ENCODE results near the gene TLX1.

The TLX1 gene

GRCh38 chr10:101130984-101131961 is at the start of gene TLX1 (continued):
- TF ChIP-seq FEZF1 (tag by site-specific recombination; IDR thresholded peaks at IDR 0.05) (peak; percentile 45; the same call in 1 of the 2 replicates), ZSCAN23 (tag by site-specific recombination; IDR thresholded peaks at IDR 0.05) (peak; percentile 27; the same call in 1 of the 2 replicates), ZBTB49 (tag by site-specific recombination; IDR thresholded peaks at IDR 0.05; ENCODE audit: low read depth) (no peak), HOXA7 (CRISPR knock-in tag; IDR thresholded peaks at IDR 0.05; ENCODE audit: borderline replicate concordance) (no peak), KLF8 (tag by site-specific recombination; IDR thresholded peaks at IDR 0.05) (peak; percentile 51), ZNF335 (tag by site-specific recombination; conservative IDR thresholded peaks at IDR 0.05) (no peak), ZFP37 (tag by site-specific recombination; IDR thresholded peaks at IDR 0.05) (no peak), GLIS2 (tag by site-specific recombination; IDR thresholded peaks at IDR 0.05) (peak; percentile 75), ZNF350 (tag by site-specific recombination; IDR thresholded peaks at IDR 0.05) (no peak), ZNF24 (tag by site-specific recombination; IDR thresholded peaks at IDR 0.05) (no peak; the same call in 1 of the 2 replicates), ZNF488 (tag by site-specific recombination; IDR thresholded peaks at IDR 0.05) (no peak), SP7 (tag by site-specific recombination; IDR thresholded peaks at IDR 0.05) (peak; percentile 61), ZNF174 (tag by site-specific recombination; IDR thresholded peaks at IDR 0.05) (no peak), ZNF394 (tag by site-specific recombination; IDR thresholded peaks at IDR 0.05; ENCODE audit: borderline replicate concordance) (peak; percentile 79), ZNF114 (tag by site-specific recombination; IDR thresholded peaks at IDR 0.05) (no peak), YY1 (tag by site-specific recombination; IDR thresholded peaks at IDR 0.05) (0 out of 2 replicates have a peak, but pooled peaks have one; percentile 12), ZNF580 (tag by site-specific recombination; IDR thresholded peaks at IDR 0.05) (no peak), SETDB1 (IDR thresholded peaks at IDR 0.05; ENCODE audit: insufficient read length, low read length) (no peak), ZNF121 (tag by site-specific recombination; IDR thresholded peaks at IDR 0.05) (peak; percentile 80; the same call in 1 of the 2 replicates)
- TF ChIP-seq, protein P1, sequence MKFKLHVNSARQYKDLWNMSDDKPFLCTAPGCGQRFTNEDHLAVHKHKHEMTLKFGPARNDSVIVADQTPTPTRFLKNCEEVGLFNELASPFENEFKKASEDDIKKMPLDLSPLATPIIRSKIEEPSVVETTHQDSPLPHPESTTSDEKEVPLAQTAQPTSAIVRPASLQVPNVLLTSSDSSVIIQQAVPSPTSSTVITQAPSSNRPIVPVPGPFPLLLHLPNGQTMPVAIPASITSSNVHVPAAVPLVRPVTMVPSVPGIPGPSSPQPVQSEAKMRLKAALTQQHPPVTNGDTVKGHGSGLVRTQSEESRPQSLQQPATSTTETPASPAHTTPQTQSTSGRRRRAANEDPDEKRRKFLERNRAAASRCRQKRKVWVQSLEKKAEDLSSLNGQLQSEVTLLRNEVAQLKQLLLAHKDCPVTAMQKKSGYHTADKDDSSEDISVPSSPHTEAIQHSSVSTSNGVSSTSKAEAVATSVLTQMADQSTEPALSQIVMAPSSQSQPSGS (tag by site-specific recombination; IDR thresholded peaks at IDR 0.05; ENCODE audit: low read depth), result no peak
- TF ChIP-seq, protein P2, sequence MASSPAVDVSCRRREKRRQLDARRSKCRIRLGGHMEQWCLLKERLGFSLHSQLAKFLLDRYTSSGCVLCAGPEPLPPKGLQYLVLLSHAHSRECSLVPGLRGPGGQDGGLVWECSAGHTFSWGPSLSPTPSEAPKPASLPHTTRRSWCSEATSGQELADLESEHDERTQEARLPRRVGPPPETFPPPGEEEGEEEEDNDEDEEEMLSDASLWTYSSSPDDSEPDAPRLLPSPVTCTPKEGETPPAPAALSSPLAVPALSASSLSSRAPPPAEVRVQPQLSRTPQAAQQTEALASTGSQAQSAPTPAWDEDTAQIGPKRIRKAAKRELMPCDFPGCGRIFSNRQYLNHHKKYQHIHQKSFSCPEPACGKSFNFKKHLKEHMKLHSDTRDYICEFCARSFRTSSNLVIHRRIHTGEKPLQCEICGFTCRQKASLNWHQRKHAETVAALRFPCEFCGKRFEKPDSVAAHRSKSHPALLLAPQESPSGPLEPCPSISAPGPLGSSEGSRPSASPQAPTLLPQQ (tag by site-specific recombination; IDR thresholded peaks at IDR 0.05), result peak; percentile 83
- TF ChIP-seq, protein P3, sequence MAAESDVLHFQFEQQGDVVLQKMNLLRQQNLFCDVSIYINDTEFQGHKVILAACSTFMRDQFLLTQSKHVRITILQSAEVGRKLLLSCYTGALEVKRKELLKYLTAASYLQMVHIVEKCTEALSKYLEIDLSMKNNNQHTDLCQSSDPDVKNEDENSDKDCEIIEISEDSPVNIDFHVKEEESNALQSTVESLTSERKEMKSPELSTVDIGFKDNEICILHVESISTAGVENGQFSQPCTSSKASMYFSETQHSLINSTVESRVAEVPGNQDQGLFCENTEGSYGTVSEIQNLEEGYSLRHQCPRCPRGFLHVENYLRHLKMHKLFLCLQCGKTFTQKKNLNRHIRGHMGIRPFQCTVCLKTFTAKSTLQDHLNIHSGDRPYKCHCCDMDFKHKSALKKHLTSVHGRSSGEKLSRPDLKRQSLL (tag by site-specific recombination; IDR thresholded peaks at IDR 0.05), result peak; percentile 86; the same call in 1 of the 2 replicates
- TF ChIP-seq, protein P4, sequence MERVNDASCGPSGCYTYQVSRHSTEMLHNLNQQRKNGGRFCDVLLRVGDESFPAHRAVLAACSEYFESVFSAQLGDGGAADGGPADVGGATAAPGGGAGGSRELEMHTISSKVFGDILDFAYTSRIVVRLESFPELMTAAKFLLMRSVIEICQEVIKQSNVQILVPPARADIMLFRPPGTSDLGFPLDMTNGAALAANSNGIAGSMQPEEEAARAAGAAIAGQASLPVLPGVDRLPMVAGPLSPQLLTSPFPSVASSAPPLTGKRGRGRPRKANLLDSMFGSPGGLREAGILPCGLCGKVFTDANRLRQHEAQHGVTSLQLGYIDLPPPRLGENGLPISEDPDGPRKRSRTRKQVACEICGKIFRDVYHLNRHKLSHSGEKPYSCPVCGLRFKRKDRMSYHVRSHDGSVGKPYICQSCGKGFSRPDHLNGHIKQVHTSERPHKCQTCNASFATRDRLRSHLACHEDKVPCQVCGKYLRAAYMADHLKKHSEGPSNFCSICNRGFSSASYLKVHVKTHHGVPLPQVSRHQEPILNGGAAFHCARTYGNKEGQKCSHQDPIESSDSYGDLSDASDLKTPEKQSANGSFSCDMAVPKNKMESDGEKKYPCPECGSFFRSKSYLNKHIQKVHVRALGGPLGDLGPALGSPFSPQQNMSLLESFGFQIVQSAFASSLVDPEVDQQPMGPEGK (tag by site-specific recombination; IDR thresholded peaks at IDR 0.05), result peak; percentile 95
- TF ChIP-seq, protein P5, sequence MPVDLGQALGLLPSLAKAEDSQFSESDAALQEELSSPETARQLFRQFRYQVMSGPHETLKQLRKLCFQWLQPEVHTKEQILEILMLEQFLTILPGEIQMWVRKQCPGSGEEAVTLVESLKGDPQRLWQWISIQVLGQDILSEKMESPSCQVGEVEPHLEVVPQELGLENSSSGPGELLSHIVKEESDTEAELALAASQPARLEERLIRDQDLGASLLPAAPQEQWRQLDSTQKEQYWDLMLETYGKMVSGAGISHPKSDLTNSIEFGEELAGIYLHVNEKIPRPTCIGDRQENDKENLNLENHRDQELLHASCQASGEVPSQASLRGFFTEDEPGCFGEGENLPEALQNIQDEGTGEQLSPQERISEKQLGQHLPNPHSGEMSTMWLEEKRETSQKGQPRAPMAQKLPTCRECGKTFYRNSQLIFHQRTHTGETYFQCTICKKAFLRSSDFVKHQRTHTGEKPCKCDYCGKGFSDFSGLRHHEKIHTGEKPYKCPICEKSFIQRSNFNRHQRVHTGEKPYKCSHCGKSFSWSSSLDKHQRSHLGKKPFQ (tag by site-specific recombination; IDR thresholded peaks at IDR 0.05), result no peak
